ENCODE measurements around the gene CAMK1D. TPM values are rescaled to one million over a fixed set of nuclear protein-coding genes. Genes with fewer than 3 reads are reported as not detected.

CAMK1D gene
- total RNA-seq, 1 donor from 2014 or later: 12.8 TPM

GRCh38 chr10:12445701-12446334, 96.5 kb downstream of the CAMK1D start:
- TF ChIP-seq, protein P1, sequence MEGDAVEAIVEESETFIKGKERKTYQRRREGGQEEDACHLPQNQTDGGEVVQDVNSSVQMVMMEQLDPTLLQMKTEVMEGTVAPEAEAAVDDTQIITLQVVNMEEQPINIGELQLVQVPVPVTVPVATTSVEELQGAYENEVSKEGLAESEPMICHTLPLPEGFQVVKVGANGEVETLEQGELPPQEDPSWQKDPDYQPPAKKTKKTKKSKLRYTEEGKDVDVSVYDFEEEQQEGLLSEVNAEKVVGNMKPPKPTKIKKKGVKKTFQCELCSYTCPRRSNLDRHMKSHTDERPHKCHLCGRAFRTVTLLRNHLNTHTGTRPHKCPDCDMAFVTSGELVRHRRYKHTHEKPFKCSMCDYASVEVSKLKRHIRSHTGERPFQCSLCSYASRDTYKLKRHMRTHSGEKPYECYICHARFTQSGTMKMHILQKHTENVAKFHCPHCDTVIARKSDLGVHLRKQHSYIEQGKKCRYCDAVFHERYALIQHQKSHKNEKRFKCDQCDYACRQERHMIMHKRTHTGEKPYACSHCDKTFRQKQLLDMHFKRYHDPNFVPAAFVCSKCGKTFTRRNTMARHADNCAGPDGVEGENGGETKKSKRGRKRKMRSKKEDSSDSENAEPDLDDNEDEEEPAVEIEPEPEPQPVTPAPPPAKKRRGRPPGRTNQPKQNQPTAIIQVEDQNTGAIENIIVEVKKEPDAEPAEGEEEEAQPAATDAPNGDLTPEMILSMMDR (IDR thresholded peaks at IDR 0.05): no peak
- TF ChIP-seq POLR2A (IDR thresholded peaks at IDR 0.05) (no peak), POLR2AphosphoS5 (IDR thresholded peaks at IDR 0.05; ENCODE audit: insufficient read depth in 1 of 2, low read depth in 1 of 2) (no peak)
- H3K27me3 ChIP-seq: no peaks in the 10 kb centered on the region
- no peak for DNase-seq (ENCODE audit: extremely low spot score in 2 of 2)
- H3K36me3 ChIP-seq: no peaks in the 10 kb centered on the region
- intact Hi-C loops (cut with DNase I): no loop called here
- H3K4me3 ChIP-seq: no peak overlapping the region
- peaks cover 27% of the 10 kb centered on the region for H3K4me1 ChIP-seq
- H3K9me3 ChIP-seq: no peaks in the 10 kb centered on the region
- H3K27ac ChIP-seq: peak overlapping the region; percentile 45

GRCh38 chr10:12448340-12448728, 99.0 kb downstream of the CAMK1D start:
- DNase-seq (ENCODE audit: extremely low spot score in 2 of 2): no peak
- TF ChIP-seq, protein P1 (IDR thresholded peaks at IDR 0.05): no peak
- TF ChIP-seq POLR2AphosphoS5 (IDR thresholded peaks at IDR 0.05; ENCODE audit: insufficient read depth in 1 of 2, low read depth in 1 of 2) (no peak), POLR2A (IDR thresholded peaks at IDR 0.05) (no peak)
- Histone ChIP-seq H3K36me3 (no peaks in the 10 kb centered on the region), H3K4me1 (peaks cover 27% of the 10 kb centered on the region), H3K9me3 (no peaks in the 10 kb centered on the region), H3K27me3 (no peaks in the 10 kb centered on the region), H3K27ac (peak overlapping the region; percentile 25), H3K4me3 (no peak overlapping the region)
- intact Hi-C loops (cut with DNase I): no loop called here

DNA sequence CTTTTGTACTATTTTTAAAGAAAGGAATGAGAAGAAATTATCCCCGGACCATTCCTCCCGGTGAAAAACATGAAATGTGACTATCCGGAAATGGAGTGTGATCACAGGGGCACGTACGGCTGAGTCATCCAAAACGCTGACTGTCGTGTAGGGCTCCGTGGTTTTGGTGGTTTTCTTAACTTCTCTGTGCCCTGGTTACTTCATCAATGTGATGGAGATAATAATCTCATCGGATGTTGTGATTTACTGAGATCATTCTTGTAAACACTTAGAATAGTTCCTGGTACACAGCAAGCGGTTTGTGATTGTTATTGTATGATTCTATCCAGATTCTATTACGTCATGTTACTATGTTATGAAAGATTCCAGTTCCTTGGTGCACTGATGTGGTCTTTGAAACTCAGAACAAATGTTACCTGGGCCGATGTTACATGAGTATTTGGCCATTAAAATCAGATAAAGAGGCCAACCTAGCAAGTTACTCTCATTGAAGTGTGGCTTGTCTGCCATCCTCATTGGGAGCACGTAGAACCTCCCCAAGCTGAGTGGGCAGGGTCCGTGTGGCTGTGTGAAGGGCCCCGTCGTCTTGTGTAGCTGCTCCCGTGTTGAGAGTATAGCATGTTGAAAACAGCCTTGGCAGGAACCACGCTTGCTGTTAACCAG, 99.5 kb downstream of the CAMK1D start:
- H3K27me3 ChIP-seq: no peaks in the 10 kb centered on the region
- H3K27ac ChIP-seq: peak overlapping the region; percentile 25
- TF ChIP-seq POLR2AphosphoS5 (IDR thresholded peaks at IDR 0.05; ENCODE audit: insufficient read depth in 1 of 2, low read depth in 1 of 2) (peak; percentile 18 to 56), POLR2A (IDR thresholded peaks at IDR 0.05) (peak in 1 of 2 donors; percentile 50)
- TF ChIP-seq, protein P1 (IDR thresholded peaks at IDR 0.05): no peak
- H3K9me3 ChIP-seq: no peaks in the 10 kb centered on the region
- DNase-seq (ENCODE audit: extremely low spot score in 2 of 2): no peak
- H3K4me3 ChIP-seq: no peak overlapping the region
- intact Hi-C loops (cut with DNase I): no loop called here
- H3K4me1 ChIP-seq: peaks cover 27% of the 10 kb centered on the region
- no peaks in the 10 kb centered on the region for H3K36me3 ChIP-seq

DNA sequence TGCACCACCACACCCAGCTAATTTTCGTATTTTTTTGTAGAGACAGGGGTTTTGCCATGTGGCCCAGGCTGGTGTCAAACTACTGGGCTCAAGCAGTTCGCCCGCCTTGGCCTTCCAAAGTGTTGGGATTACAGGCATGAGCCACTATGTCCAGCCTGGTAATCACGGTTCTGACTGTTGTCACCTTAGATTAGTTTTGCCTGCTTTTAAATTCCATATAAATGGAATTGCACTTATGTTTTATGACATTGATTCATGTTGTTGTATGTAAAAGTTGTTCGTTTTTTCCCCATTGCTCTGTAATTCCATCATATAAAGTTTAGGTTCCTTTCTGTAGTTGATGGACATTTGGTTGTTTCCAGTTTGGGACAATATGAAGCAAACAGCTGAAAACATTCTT, 106.0 kb downstream of the CAMK1D start:
- TF ChIP-seq POLR2A (IDR thresholded peaks at IDR 0.05) (no peak), POLR2AphosphoS5 (IDR thresholded peaks at IDR 0.05; ENCODE audit: insufficient read depth in 1 of 2, low read depth in 1 of 2) (no peak)
- TF ChIP-seq, protein P1 (IDR thresholded peaks at IDR 0.05): no peak
- intact Hi-C loops (cut with DNase I): no loop called here
- H3K27ac ChIP-seq: no peak overlapping the region
- no peaks in the 10 kb centered on the region for H3K36me3 ChIP-seq
- no peak for DNase-seq (ENCODE audit: extremely low spot score in 2 of 2)
- H3K27me3 ChIP-seq: no peaks in the 10 kb centered on the region
- peaks cover 11% of the 10 kb centered on the region for H3K4me1 ChIP-seq
- no peaks in the 10 kb centered on the region for H3K9me3 ChIP-seq
- no peak overlapping the region for H3K4me3 ChIP-seq

DNA sequence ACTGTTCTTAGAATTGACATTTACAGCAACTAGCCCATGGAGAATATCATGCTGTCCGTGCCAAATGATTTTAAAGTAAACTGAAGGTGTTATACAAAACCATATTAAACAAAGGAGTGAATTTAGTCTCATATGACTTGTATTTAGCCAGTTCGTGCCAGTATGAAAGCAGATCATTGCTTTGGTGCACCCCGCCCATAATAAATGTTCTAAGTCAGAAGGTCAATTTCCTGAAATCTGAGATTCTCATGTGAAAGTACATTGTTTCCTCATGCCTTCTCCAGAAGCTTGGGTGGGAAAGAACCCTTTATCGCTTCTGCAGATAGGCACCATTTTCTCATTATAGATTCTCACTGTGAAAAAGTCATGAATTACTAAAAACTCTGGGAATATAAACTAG, 106.4 kb downstream of the CAMK1D start:
- TF ChIP-seq, protein P1 (IDR thresholded peaks at IDR 0.05): no peak
- TF ChIP-seq POLR2A (IDR thresholded peaks at IDR 0.05): no peak
- TF ChIP-seq POLR2AphosphoS5 (IDR thresholded peaks at IDR 0.05; ENCODE audit: insufficient read depth in 1 of 2, low read depth in 1 of 2): no peak
- Histone ChIP-seq H3K9me3 (no peaks in the 10 kb centered on the region), H3K4me1 (peaks cover 11% of the 10 kb centered on the region), H3K27me3 (no peaks in the 10 kb centered on the region), H3K36me3 (no peaks in the 10 kb centered on the region), H3K27ac (no peak overlapping the region), H3K4me3 (no peak overlapping the region)
- DNase-seq (ENCODE audit: extremely low spot score in 2 of 2): no peak
- intact Hi-C loops (cut with DNase I): no loop called here
